HG03378 (cell line): ENCODE results near the gene RAE1.

Source experiments
- ATAC-seq: cut with Tn5 transposase; IDR thresholded peaks from one replicate; pipeline ENCODE4 v1.9.1; 2021; ENCODE audit warnings: mild to moderate bottlenecking, moderate library complexity; ENCODE audit not compliant: unreplicated experiment

The RAE1 gene

GRCh38 chr20:57351042-57351783 lies at the start of gene RAE1:
TSS of gene RAE1 (plus strand) at chr20:57351255. CDS start at chr20:57354039, 2,784 bp downstream.
- peak; percentile 76 for ATAC-seq

- no peak for ATAC-seq
These were observed 44.3 kb upstream of the RAE1 start for GRCh38 chr20:57306747-57307146.

- ATAC-seq = no peak
These were observed 42.4 kb upstream of the RAE1 start for GRCh38 chr20:57308451-57309271.

GRCh38 chr20:57309544-57310115 lies 41.4 kb upstream of the RAE1 start:
- ATAC-seq = no peak

- no peak for ATAC-seq
These were observed 40.1 kb upstream of the RAE1 start for GRCh38 chr20:57310821-57311514.

GRCh38 chr20:57312138-57312537 lies 38.9 kb upstream of the RAE1 start:
- ATAC-seq = no peak

GRCh38 chr20:57313230-57313629 lies 37.8 kb upstream of the RAE1 start:
- ATAC-seq = no peak

- no peak for ATAC-seq
These were observed 37.1 kb upstream of the RAE1 start for GRCh38 chr20:57313951-57314350.

GRCh38 chr20:57315083-57315975 lies 35.7 kb upstream of the RAE1 start:
- ATAC-seq = no peak

- no peak for ATAC-seq
These were observed 35.0 kb upstream of the RAE1 start for GRCh38 chr20:57315976-57316480.

- no peak for ATAC-seq
These were observed 34.3 kb upstream of the RAE1 start for GRCh38 chr20:57316795-57317201.

- ATAC-seq = no peak
These were observed 33.7 kb upstream of the RAE1 start for GRCh38 chr20:57317316-57317788.

GRCh38 chr20:57317789-57318371 lies 33.2 kb upstream of the RAE1 start:
- ATAC-seq = no peak

- ATAC-seq = no peak
These were observed 31.5 kb upstream of the RAE1 start for GRCh38 chr20:57319584-57319983.

- ATAC-seq = no peak
These were observed 30.7 kb upstream of the RAE1 start for GRCh38 chr20:57320358-57320757.

GRCh38 chr20:57321142-57321541 lies 29.9 kb upstream of the RAE1 start:
- ATAC-seq = no peak

- ATAC-seq = no peak
These were observed 28.6 kb upstream of the RAE1 start for GRCh38 chr20:57322476-57322875.

- no peak for ATAC-seq
These were observed 28.0 kb upstream of the RAE1 start for GRCh38 chr20:57323034-57323433.

GRCh38 chr20:57325632-57326356 lies 25.3 kb upstream of the RAE1 start:
- ATAC-seq = no peak
